ENCODE data around the gene MEG3. TPM values are rescaled to one million over a fixed set of nuclear protein-coding genes. Genes with fewer than 3 reads are reported as not detected.

Gene MEG3
- total and polyA plus RNA-seq, 2 donors from 2014 or later, result 24.0 to 29.6 TPM

GRCh38 chr14:100904307-100905087, 78.6 kb downstream of the MEG3 start:
- FAIRE-seq, result no peak
- peaks cover 5% of the 10 kb centered on the region for H3K27me3 ChIP-seq (ENCODE audit: control insufficient read depth, insufficient read depth, low read length)
- no peaks in the 10 kb centered on the region for H3K36me3 ChIP-seq (ENCODE audit: control insufficient read depth in 2 of 3, insufficient read depth in 3 of 3, low read length in 3 of 3)
- TF ChIP-seq CTCF (IDR thresholded peaks at IDR 0.05; ENCODE audit: borderline replicate concordance, extremely low read depth, insufficient read depth), result no peak
- intact Hi-C loops (cut with DNase I), result no loop called here
- no peak overlapping the region for H3K9ac ChIP-seq (ENCODE audit: low read length in 3 of 3)
- no peak overlapping the region for H3K27ac ChIP-seq (ENCODE audit: low read depth in 2 of 2, low read length in 2 of 2)
- H3K4me3 ChIP-seq (ENCODE audit: low read length in 3 of 3), result no peak overlapping the region
- DNase-seq, result peak in 4 of 5 donors; percentile 78 to 86 (median 82)
- peaks cover 0 to 3% (median 0%) of the 10 kb centered on the region in 3 donors for H3K4me1 ChIP-seq (ENCODE audit: control insufficient read depth in 2 of 3, insufficient read depth in 2 of 3, low read depth in 1 of 3, low read length in 3 of 3)
- H3K9me3 ChIP-seq (ENCODE audit: control insufficient read depth in 2 of 3, insufficient read depth in 1 of 3, low read length in 3 of 3), result no peaks in the 10 kb centered on the region

- no peaks in the 10 kb centered on the region for H3K36me3 ChIP-seq (ENCODE audit: control insufficient read depth in 2 of 3, insufficient read depth in 3 of 3, low read length in 3 of 3)
- H3K9ac ChIP-seq (ENCODE audit: low read length in 3 of 3), result no peak overlapping the region
- FAIRE-seq (no peak), DNase-seq (no peak)
- no peaks in the 10 kb centered on the region for H3K9me3 ChIP-seq (ENCODE audit: control insufficient read depth in 2 of 3, insufficient read depth in 1 of 3, low read length in 3 of 3)
- no peak overlapping the region for H3K27ac ChIP-seq (ENCODE audit: low read depth in 2 of 2, low read length in 2 of 2)
- no peaks in the 10 kb centered on the region for H3K4me1 ChIP-seq (ENCODE audit: control insufficient read depth in 2 of 3, insufficient read depth in 2 of 3, low read depth in 1 of 3, low read length in 3 of 3)
- no peak overlapping the region for H3K4me3 ChIP-seq (ENCODE audit: low read length in 3 of 3)
- peaks cover 5% of the 10 kb centered on the region for H3K27me3 ChIP-seq (ENCODE audit: control insufficient read depth, insufficient read depth, low read length)
- intact Hi-C loops (cut with DNase I), result no loop called here
- no peak for TF ChIP-seq CTCF (IDR thresholded peaks at IDR 0.05; ENCODE audit: borderline replicate concordance, extremely low read depth, insufficient read depth)
These were observed 79.2 kb downstream of the MEG3 start for GRCh38 chr14:100905166-100905565.

GRCh38 chr14:100906420-100906819, 80.5 kb downstream of the MEG3 start:
- TF ChIP-seq CTCF (IDR thresholded peaks at IDR 0.05; ENCODE audit: borderline replicate concordance, extremely low read depth, insufficient read depth), result no peak
- Histone ChIP-seq H3K27ac (ENCODE audit: low read depth in 2 of 2, low read length in 2 of 2) (no peak overlapping the region), H3K4me3 (ENCODE audit: low read length in 3 of 3) (no peak overlapping the region), H3K9ac (ENCODE audit: low read length in 3 of 3) (no peak overlapping the region), H3K9me3 (ENCODE audit: control insufficient read depth in 2 of 3, insufficient read depth in 1 of 3, low read length in 3 of 3) (no peaks in the 10 kb centered on the region), H3K27me3 (ENCODE audit: control insufficient read depth, insufficient read depth, low read length) (peaks cover 5% of the 10 kb centered on the region), H3K36me3 (ENCODE audit: control insufficient read depth in 2 of 3, insufficient read depth in 3 of 3, low read length in 3 of 3) (no peaks in the 10 kb centered on the region), H3K4me1 (ENCODE audit: control insufficient read depth in 2 of 3, insufficient read depth in 2 of 3, low read depth in 1 of 3, low read length in 3 of 3) (no peaks in the 10 kb centered on the region)
- intact Hi-C loops (cut with DNase I), result no loop called here
- DNase-seq (no peak), FAIRE-seq (no peak)

All from kidney (tissue), 14 donors.